HEK293T (cell line): ENCODE results near the gene CAMK2A.

Source experiments
- CTCF ChIA-PET: fragments of 350-600 bp; formaldehyde crosslinking; extraction: SDS; loops from one replicate; lab custom pipeline; 2021; ENCODE audit warnings: antibody characterized with exemption, inconsistent platforms; lab: Yijun Ruan, JAX
- POLR2A ChIA-PET: fragments of 350-600 bp; formaldehyde crosslinking; extraction: SDS; loops from one replicate; lab custom pipeline; 2020; ENCODE audit warnings: antibody characterized with exemption, inconsistent platforms; lab: Yijun Ruan, JAX
- DNase-seq: peaks from one replicate; pipeline ENCODE4 v3.0.0; 2012; ENCODE audit warnings: mixed read lengths; ENCODE audit errors: extremely low spot score
- ARNT ChIP-seq: fragments of 450-650 bp; IDR thresholded peaks from 2 replicates; pipeline ENCODE4 v1.6.1; 2017; ENCODE audit warnings: mild to moderate bottlenecking
- BHLHE40 ChIP-seq: fragments of 450-650 bp; IDR thresholded peaks from 2 replicates; pipeline ENCODE4 v1.6.1; 2016; ENCODE audit warnings: mild to moderate bottlenecking, moderate library complexity, borderline replicate concordance
- CTBP1 ChIP-seq: fragments of 450-650 bp; IDR thresholded peaks from 2 replicates; pipeline ENCODE4 v1.6.1; 2016; ENCODE audit warnings: borderline replicate concordance
- ELF4 ChIP-seq: fragments of 450-650 bp; IDR thresholded peaks from 2 replicates; pipeline ENCODE4 v1.6.1; 2017; ENCODE audit warnings: antibody characterized with exemption
- FOXA1 ChIP-seq: fragments of 450-650 bp; IDR thresholded peaks from 2 replicates; pipeline ENCODE4 v1.6.1; 2016; ENCODE audit warnings: mild to moderate bottlenecking
- FOXK2 ChIP-seq: fragments of 450-650 bp; IDR thresholded peaks from 2 replicates; pipeline ENCODE4 v1.6.1; 2016; ENCODE audit warnings: mild to moderate bottlenecking
- FOXM1 ChIP-seq: fragments of 450-650 bp; IDR thresholded peaks from 2 replicates; pipeline ENCODE4 v1.6.1; 2017; ENCODE audit warnings: mild to moderate bottlenecking, borderline replicate concordance
- HDGF ChIP-seq: fragments of 450-650 bp; IDR thresholded peaks from 2 replicates; pipeline ENCODE4 v1.6.1; 2017; ENCODE audit warnings: antibody characterized with exemption, borderline replicate concordance
- L3MBTL2 ChIP-seq: fragments of 450-650 bp; conservative IDR thresholded peaks from 2 replicates; pipeline ENCODE4 v1.6.1; 2016; ENCODE audit warnings: mild to moderate bottlenecking
- LEF1 ChIP-seq: fragments of 450-650 bp; IDR thresholded peaks from 2 replicates; pipeline ENCODE4 v1.6.1; 2017; ENCODE audit warnings: mild to moderate bottlenecking, borderline replicate concordance
- NFRKB ChIP-seq: fragments of 450-650 bp; IDR thresholded peaks from 2 replicates; pipeline ENCODE4 v1.6.1; 2016; ENCODE audit warnings: mild to moderate bottlenecking, moderate library complexity
- SP1 ChIP-seq: fragments of 450-650 bp; IDR thresholded peaks from 2 replicates; pipeline ENCODE4 v1.6.1; 2017
- SUZ12 ChIP-seq: fragments of 450-650 bp; IDR thresholded peaks from 2 replicates; pipeline ENCODE4 v1.6.1; 2016; ENCODE audit warnings: mild to moderate bottlenecking
- TARDBP ChIP-seq: fragments of 450-650 bp; IDR thresholded peaks from 2 replicates; pipeline ENCODE4 v1.6.1; 2016
- ZNF384 ChIP-seq: fragments of 450-650 bp; IDR thresholded peaks from 2 replicates; pipeline ENCODE4 v1.6.1; 2016
- TF ChIP-seq, protein P1 (sequence below): fragments of 450-650 bp; IDR thresholded peaks from 2 replicates; pipeline ENCODE4 v1.6.1; 2016

Gene CAMK2A

DNA sequence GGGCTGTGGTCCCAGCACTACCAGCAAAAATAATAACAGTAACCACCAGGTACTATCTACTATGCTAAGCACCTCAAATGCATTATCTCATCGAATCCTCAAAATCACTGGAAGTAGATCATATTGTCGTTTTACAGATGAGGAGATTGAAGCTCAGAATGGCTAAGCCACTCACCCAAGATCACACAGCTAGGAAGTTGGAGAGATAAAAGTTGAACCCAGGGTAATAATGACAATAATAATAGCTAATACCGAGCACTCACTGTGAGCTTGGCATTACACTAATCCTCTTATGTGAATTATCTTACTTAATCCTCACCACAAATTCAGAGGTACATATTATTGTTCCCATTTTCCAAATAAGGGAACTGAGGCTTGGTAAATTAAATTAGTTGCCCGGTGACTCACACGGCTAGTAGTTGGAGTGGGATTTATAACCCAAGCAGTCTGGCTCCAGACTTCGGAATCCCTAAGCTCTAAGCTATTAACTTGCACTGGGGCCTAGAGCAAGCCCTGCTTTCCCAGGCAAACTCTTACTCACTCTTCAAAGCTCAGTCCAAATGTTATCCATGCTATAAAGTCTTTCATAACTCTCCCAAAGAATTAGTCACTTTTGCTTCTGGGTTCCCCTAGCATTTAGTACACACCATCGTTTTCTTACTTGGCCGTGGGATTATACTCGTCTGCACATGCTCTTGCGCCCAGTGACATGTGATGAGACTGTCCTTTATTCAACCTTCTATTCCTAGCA, 9.3 kb upstream of the CAMK2A start:
- CTCF ChIA-PET, result no interaction called here
- POLR2A ChIA-PET, result no interaction called here
- no peak for TF ChIP-seq BHLHE40
- no peak for TF ChIP-seq NFRKB
- no peak for TF ChIP-seq ZNF384
- no peak for TF ChIP-seq LEF1
- no peak for TF ChIP-seq CTBP1
- TF ChIP-seq ELF4, result no peak
- TF ChIP-seq SUZ12, result no peak
- TF ChIP-seq FOXK2, result no peak
- TF ChIP-seq L3MBTL2, result no peak
- no peak for DNase-seq

DNA sequence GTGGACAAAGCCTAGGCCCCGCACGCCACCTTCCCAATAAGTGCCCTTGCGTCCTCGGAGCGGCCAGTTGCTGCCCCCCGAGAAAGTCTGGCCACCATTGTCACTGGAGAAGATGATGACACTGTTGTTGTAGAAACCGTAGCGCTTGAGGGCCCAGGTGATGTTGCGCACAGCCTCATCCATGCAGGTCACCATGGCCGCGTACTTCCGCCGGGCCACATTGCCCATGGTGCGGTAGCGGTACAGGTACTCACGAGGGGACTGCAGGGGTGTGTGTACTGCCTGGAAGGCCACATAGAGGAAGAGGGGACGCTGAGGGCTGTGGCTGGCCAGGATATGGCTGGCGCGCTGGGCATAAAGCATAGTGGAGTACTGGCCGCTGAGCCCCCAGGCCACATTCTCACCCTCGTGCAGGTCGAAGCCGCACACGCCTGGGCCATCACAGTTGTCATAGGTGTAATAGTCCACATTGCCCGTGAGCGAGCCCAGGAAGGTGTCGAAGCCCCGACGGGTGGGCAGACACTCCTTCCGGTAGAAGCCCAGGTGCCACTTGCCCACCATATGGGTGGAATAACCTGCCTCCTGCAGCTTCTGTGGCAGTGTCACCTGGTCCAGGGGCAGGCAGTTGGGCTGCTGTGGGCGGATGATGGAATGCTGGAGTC, 8.5 kb upstream of the CAMK2A start:
- ChIA-PET POLR2A (no interaction called here), CTCF (no interaction called here)
- no peak for DNase-seq
- no peak for TF ChIP-seq ELF4
- TF ChIP-seq FOXA1, result no peak
- no peak for TF ChIP-seq L3MBTL2
- TF ChIP-seq CTBP1, result no peak
- no peak for TF ChIP-seq ARNT
- no peak for TF ChIP-seq NFRKB
- TF ChIP-seq TARDBP, result no peak

GRCh38 chr5:150297236-150297890, 7.8 kb upstream of the CAMK2A start:
- TF ChIP-seq SUZ12 (no peak), NFRKB (no peak)
- ChIA-PET POLR2A (no interaction called here), CTCF (no interaction called here)
- DNase-seq, result no peak

- no peak for DNase-seq
- POLR2A ChIA-PET, result no interaction called here
- TF ChIP-seq ARNT (no peak), L3MBTL2 (no peak), FOXA1 (no peak), LEF1 (no peak), NFRKB (no peak), FOXK2 (no peak)
- CTCF ChIA-PET, result no interaction called here
Observed at GRCh38 chr5:150296496-150296895, 6.9 kb upstream of the CAMK2A start.

DNA sequence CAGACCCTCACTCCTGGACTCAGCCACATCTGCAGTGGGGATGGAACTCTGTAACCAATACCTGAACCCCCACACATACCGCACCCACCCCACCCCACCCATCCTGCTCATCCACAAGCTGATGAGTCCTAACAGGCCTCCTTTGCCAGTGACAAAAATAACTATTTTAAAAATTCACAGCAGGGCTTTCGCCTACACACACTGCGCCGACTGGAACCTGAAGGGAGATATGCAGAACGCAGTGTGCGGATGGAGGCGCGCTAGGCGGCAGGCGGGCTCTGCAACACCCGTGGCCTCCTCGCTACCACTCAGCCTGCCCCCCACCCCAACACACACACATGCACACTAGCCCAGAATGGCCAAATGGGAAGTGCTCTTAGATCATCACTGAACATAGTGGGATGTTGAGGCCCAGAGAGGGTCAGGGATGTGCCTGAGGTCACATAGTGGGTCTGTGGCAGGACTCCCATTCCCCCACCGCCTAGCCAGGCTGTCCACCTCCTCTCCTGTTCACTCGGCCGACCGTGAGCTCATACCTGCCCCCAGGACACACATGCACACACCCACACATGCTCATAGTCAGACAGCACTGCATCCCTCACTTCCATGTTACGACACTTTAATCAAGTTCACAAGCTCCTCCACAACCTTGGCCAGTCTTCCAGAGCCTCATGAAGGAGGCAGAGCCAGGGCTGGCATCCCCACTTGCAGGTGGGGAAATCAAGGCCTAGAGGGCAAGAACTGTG, 6.3 kb upstream of the CAMK2A start:
- CTCF ChIA-PET, result interaction anchor here (1.1 kb wide), 1 partner anchor 10 kb away, joined by 3 read pairs; no protein-coding TSS in a partner anchor
- no peak for TF ChIP-seq LEF1
- TF ChIP-seq NFRKB, result no peak
- no peak for TF ChIP-seq SUZ12
- TF ChIP-seq HDGF, result no peak
- no peak for TF ChIP-seq L3MBTL2
- TF ChIP-seq FOXM1, result no peak
- TF ChIP-seq FOXA1, result no peak
- no peak for TF ChIP-seq CTBP1
- no peak for TF ChIP-seq BHLHE40
- no peak for TF ChIP-seq ARNT
- no peak for TF ChIP-seq ELF4
- DNase-seq, result no peak
- POLR2A ChIA-PET, result no interaction called here

DNA sequence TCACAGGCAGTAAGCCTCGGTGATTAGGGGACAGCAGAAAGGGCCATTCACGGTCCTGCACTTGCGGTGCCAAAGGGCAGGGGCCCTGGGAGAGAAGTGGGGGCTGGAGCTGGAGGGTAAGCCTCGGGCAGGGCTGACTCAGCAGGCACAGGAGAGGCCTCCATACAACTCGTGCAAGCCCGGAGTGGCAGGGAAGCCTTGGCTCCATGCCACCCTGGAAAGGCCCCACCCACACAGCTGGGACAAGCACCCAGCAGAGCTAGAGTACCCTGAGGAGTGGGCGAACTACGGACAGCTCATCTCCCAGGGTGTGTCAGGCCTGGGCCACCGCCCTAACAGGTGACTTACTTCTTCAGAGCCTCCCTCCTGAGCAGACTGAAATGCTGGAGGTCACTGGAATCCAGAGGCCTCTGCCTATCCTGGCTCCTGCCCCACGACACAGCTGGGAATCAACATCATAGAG, 5.6 kb upstream of the CAMK2A start:
- TF ChIP-seq SP1 (no peak), HDGF (no peak), ARNT (no peak)
- POLR2A ChIA-PET, result no interaction called here
- CTCF ChIA-PET, result interaction anchor here (1.1 kb wide), 1 partner anchor 11 kb away, joined by 3 read pairs; no protein-coding TSS in a partner anchor

GRCh38 chr5:150294551-150295071, 5.0 kb upstream of the CAMK2A start:
- DNase-seq, result no peak
- no peak for TF ChIP-seq SUZ12
- TF ChIP-seq BHLHE40, result no peak
- TF ChIP-seq FOXA1, result no peak
- no peak for TF ChIP-seq ZNF384
- TF ChIP-seq ARNT, result no peak
- TF ChIP-seq FOXM1, result no peak
- TF ChIP-seq TARDBP, result no peak
- no peak for TF ChIP-seq ELF4
- TF ChIP-seq, protein P1, sequence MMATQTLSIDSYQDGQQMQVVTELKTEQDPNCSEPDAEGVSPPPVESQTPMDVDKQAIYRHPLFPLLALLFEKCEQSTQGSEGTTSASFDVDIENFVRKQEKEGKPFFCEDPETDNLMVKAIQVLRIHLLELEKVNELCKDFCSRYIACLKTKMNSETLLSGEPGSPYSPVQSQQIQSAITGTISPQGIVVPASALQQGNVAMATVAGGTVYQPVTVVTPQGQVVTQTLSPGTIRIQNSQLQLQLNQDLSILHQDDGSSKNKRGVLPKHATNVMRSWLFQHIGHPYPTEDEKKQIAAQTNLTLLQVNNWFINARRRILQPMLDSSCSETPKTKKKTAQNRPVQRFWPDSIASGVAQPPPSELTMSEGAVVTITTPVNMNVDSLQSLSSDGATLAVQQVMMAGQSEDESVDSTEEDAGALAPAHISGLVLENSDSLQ, result no peak
- TF ChIP-seq HDGF, result no peak
- TF ChIP-seq FOXK2, result no peak
- TF ChIP-seq LEF1, result no peak
- no peak for TF ChIP-seq NFRKB
- no peak for TF ChIP-seq SP1
- TF ChIP-seq CTBP1, result no peak
- TF ChIP-seq L3MBTL2, result no peak
- ChIA-PET CTCF (interaction anchor here (1.1 kb wide), 1 partner anchor 12 kb away, joined by 3 read pairs; no protein-coding TSS in a partner anchor), POLR2A (no interaction called here)

More for the DNA sequence above, 5.6 kb upstream of the CAMK2A start:
- DNase-seq, result no peak
